HEK293T (cell line): ENCODE results near the gene OR14A16.

ENCODE experiments used
- BHLHE40 ChIP-seq: fragments of 450-650 bp; IDR thresholded peaks from 2 replicates; pipeline ENCODE4 v1.6.1; 2016; ENCODE audit warnings: mild to moderate bottlenecking, moderate library complexity, borderline replicate concordance
- CTBP1 ChIP-seq: fragments of 450-650 bp; IDR thresholded peaks from 2 replicates; pipeline ENCODE4 v1.6.1; 2016; ENCODE audit warnings: borderline replicate concordance
- ELF4 ChIP-seq: fragments of 450-650 bp; IDR thresholded peaks from 2 replicates; pipeline ENCODE4 v1.6.1; 2017; ENCODE audit warnings: antibody characterized with exemption
- FOXA1 ChIP-seq: fragments of 450-650 bp; IDR thresholded peaks from 2 replicates; pipeline ENCODE4 v1.6.1; 2016; ENCODE audit warnings: mild to moderate bottlenecking
- FOXK2 ChIP-seq: fragments of 450-650 bp; IDR thresholded peaks from 2 replicates; pipeline ENCODE4 v1.6.1; 2016; ENCODE audit warnings: mild to moderate bottlenecking
- FOXM1 ChIP-seq: fragments of 450-650 bp; IDR thresholded peaks from 2 replicates; pipeline ENCODE4 v1.6.1; 2017; ENCODE audit warnings: mild to moderate bottlenecking, borderline replicate concordance
- LEF1 ChIP-seq: fragments of 450-650 bp; IDR thresholded peaks from 2 replicates; pipeline ENCODE4 v1.6.1; 2017; ENCODE audit warnings: mild to moderate bottlenecking, borderline replicate concordance
- NFRKB ChIP-seq: fragments of 450-650 bp; IDR thresholded peaks from 2 replicates; pipeline ENCODE4 v1.6.1; 2016; ENCODE audit warnings: mild to moderate bottlenecking, moderate library complexity
- PKNOX1 ChIP-seq: fragments of 450-650 bp; IDR thresholded peaks from 2 replicates; pipeline ENCODE4 v1.6.1; 2016
- SP1 ChIP-seq: fragments of 450-650 bp; IDR thresholded peaks from 2 replicates; pipeline ENCODE4 v1.6.1; 2017
- ZNF384 ChIP-seq: fragments of 450-650 bp; IDR thresholded peaks from 2 replicates; pipeline ENCODE4 v1.6.1; 2016

- TF ChIP-seq SP1 (no peak), BHLHE40 (no peak), ELF4 (no peak), LEF1 (no peak), FOXA1 (no peak), CTBP1 (no peak), NFRKB (no peak), FOXM1 (no peak), FOXK2 (no peak), ZNF384 (no peak), PKNOX1 (no peak)
These were observed 24.4 kb upstream of the OR14A16 start for GRCh38 chr1:247848346-247848745.
